Tibial nerve (tissue), 4 donors: ENCODE data around the gene TBC1D1.

Source experiments
- EP300 ChIP-seq, 2 donors: sonication (generic); formaldehyde crosslinking; IDR thresholded peaks; one replicate each; pipeline ENCODE4 v1.6.1; 2017; ENCODE audit warnings: antibody characterized with exemption in 2 of 2, mild to moderate bottlenecking in 1 of 2
- POLR2A ChIP-seq, 2 donors: fragments of 450-650 bp; IDR thresholded peaks; one replicate each; pipeline ENCODE4 v1.6.1; 2017; ENCODE audit warnings: antibody characterized with exemption in 2 of 2, mild to moderate bottlenecking in 2 of 2, moderate library complexity in 2 of 2
- TF ChIP-seq, protein P1 (sequence below), 5 experiments: fragments of 200-600 bp in 3 of 5; fragments of 450-650 bp in 2 of 5; sonication (generic) in 3 of 5; IDR thresholded peaks; one replicate each; pipeline ENCODE4 v1.5.1; 2016 to 2019; ENCODE audit warnings: antibody characterized with exemption in 5 of 5, mild to moderate bottlenecking in 3 of 5, moderate library complexity in 2 of 5

DNA sequence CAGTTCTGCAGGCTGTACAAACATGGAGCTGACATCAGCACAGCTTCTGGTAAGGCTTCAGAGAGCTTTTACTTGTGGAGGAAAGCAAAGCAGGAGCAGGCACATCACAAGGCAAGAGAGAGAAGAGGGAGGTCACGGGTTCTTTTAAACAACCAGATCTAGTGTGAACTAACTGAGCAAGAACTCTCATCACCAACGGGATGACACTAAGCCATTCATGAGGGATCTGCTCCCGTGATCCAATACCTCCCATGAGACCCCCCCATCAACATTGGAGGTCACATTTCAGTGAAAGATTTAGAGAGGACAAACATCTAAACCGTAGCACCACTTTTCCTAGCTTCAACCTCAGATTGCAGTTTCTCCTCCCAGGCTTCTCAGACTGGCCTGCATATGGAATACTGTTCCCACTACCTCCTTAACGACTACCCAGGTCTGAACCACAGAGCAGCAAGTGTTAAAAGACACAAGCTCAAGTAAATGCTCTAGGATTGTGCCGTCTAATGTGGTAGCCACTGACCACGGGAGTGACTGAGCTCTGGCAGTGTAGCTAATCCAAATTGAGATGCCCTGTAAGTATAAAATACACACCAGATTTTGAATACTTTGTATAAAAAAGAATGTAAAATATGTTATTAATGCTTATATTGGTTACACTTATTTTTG is 262.0 kb downstream of the TBC1D1 start:
- TF ChIP-seq, protein P1, sequence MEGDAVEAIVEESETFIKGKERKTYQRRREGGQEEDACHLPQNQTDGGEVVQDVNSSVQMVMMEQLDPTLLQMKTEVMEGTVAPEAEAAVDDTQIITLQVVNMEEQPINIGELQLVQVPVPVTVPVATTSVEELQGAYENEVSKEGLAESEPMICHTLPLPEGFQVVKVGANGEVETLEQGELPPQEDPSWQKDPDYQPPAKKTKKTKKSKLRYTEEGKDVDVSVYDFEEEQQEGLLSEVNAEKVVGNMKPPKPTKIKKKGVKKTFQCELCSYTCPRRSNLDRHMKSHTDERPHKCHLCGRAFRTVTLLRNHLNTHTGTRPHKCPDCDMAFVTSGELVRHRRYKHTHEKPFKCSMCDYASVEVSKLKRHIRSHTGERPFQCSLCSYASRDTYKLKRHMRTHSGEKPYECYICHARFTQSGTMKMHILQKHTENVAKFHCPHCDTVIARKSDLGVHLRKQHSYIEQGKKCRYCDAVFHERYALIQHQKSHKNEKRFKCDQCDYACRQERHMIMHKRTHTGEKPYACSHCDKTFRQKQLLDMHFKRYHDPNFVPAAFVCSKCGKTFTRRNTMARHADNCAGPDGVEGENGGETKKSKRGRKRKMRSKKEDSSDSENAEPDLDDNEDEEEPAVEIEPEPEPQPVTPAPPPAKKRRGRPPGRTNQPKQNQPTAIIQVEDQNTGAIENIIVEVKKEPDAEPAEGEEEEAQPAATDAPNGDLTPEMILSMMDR (IDR thresholded peaks at IDR 0.05): no peak
- TF ChIP-seq EP300 (IDR thresholded peaks at IDR 0.05): no peak
- TF ChIP-seq POLR2A (IDR thresholded peaks at IDR 0.05): no peak
